H1 (cell line): Measurements from ENCODE around the gene CDKN2B-AS1. TPM values are rescaled to one million over a fixed set of nuclear protein-coding genes. Genes with fewer than 3 reads are reported as not detected.

Source experiments
- ASH2L ChIP-seq: fragments of 200-600, 300-600 bp; sonication (generic); IDR thresholded peaks from one replicate; pipeline ENCODE4 v1.7.1; 2017; ENCODE audit warnings: low read length
- JUN ChIP-seq: IDR thresholded peaks from 2 replicates; pipeline ENCODE4 v1.6.1; 2011; ENCODE audit warnings: low read depth, mild to moderate bottlenecking, improper control_type of control experiment, low read length
- polyA plus RNA-seq, 7 experiments: library from polyadenylated mRNA; depleted of rRNA in 3 of 7; stranded (reverse) in 5 of 7; unstranded in 2 of 7; fragments of >200 nt in 5 of 7; fragments of 200-250 nt in 2 of 7; gene quantifications; 1 replicate in 5 of 7; 2 replicates in 1 of 7; 4 replicates in 1 of 7; pipeline versions ENCODE4 v1.2.1 to v1.2.3, GENCODE V29; 2011 to 2013; ENCODE audit warnings: missing spikeins in 2 of 7, mixed read lengths in 2 of 7
- total RNA-seq: library from RNA; stranded (reverse); fragmentation: NEBNext Ultra II Directional; extraction: Animal tissue kit (Norgen Biotek cat#: 25700); gene quantifications from 2 replicates; pipeline ENCODE4 v1.2.1, GENCODE V29; 2021

The CDKN2B-AS1 gene
- total and polyA plus RNA-seq, 2 of the 8 experiments (the other 6 are each of a cell fraction or from before 2014, with no cell fraction given), result not detected

- TF ChIP-seq JUN (no peak), ASH2L (no peak)
Measured at GRCh38 chr9:22107202-22108045, 112.8 kb downstream of the CDKN2B-AS1 start (continued).
